Activated CD8-positive, alpha-beta T cell treated with anti-CD3 and anti-CD28 coated beads for 36 hours (primary cell): ENCODE measurements around the gene PITPNM1. TPM values are rescaled to one million over a fixed set of nuclear protein-coding genes. Genes with fewer than 3 reads are reported as not detected.

ENCODE experiments used
- ATAC-seq: fragments of 200-7000 bp; cut with Tn5 transposase; one replicate; pipeline ENCODE4 v1.10.0; 2021; ENCODE audit warnings: mild to moderate bottlenecking, moderate library complexity
- CTCF ChIA-PET: fragments of 350-600 bp; sonication (Branson Sonifier 250); formaldehyde crosslinking; loops from one replicate; lab custom pipeline; 2021; ENCODE audit warnings: antibody characterized with exemption; lab: Charles Lee
- POLR2A ChIA-PET: fragments of 350-600 bp; sonication (Branson Sonifier 250); formaldehyde crosslinking; loops from one replicate; lab custom pipeline; 2021; ENCODE audit warnings: antibody characterized with exemption; lab: Charles Lee
- DNase-seq: peaks from one replicate; pipeline ENCODE4 v3.0.0-alpha.2; 2020
- H3K27ac Mint-ChIP-seq: one replicate; pipeline ENCODE4 v1.8.0; 2021; ENCODE audit warnings: mild to moderate bottlenecking, mixed read lengths
- H3K27me3 Mint-ChIP-seq: one replicate; pipeline ENCODE4 v1.8.0; 2021; ENCODE audit warnings: mixed read lengths
- H3K36me3 Mint-ChIP-seq: one replicate; pipeline ENCODE4 v1.8.0; 2021; ENCODE audit warnings: low read depth, mixed read lengths
- H3K4me1 Mint-ChIP-seq: one replicate; pipeline ENCODE4 v1.8.0; 2021; ENCODE audit warnings: low read depth, mixed read lengths
- H3K4me3 Mint-ChIP-seq: one replicate; pipeline ENCODE4 v1.8.0; 2021; ENCODE audit warnings: mild to moderate bottlenecking, moderate library complexity, mixed read lengths
- H3K9me3 Mint-ChIP-seq: one replicate; pipeline ENCODE4 v1.8.0; 2021; ENCODE audit warnings: mixed read lengths
- CTCF ChIP-seq: fragments of 200-600 bp; IDR thresholded peaks from one replicate; pipeline ENCODE4 v1.8.0; 2022; ENCODE audit warnings: antibody characterized with exemption, mild to moderate bottlenecking
- intact Hi-C: fragments of 100-400 bp; cut with micrococcal nuclease; formaldehyde crosslinking; loops from one replicate; pipeline ENCODE4 v1.10.0; 2022
- total RNA-seq, 2 experiments: library from RNA; stranded (reverse); gene quantifications; one replicate each; pipeline ENCODE4 v1.2.3, GENCODE V29; 2021

PITPNM1 gene
- total RNA-seq, 2 experiments from 2014 or later = 87.8 to 88.1 TPM

GRCh38 chr11:67534070-67534679 lies 29.0 kb upstream of the PITPNM1 start:
- POLR2A ChIA-PET = no interaction called here
- Mint-ChIP-seq H3K4me3 (no peak overlapping the region), H3K4me1 (no peaks in the 10 kb centered on the region), H3K27me3 (no peaks in the 10 kb centered on the region), H3K9me3 (peaks cover 14% of the 10 kb centered on the region), H3K27ac (no peak overlapping the region), H3K36me3 (peaks cover 4% of the 10 kb centered on the region)
- CTCF ChIA-PET = interaction anchor here (0.7 kb wide), 1 partner anchor 152 kb away, joined by 3 read pairs; no protein-coding TSS in a partner anchor
- ATAC-seq (no peak), DNase-seq (no peak)
- intact Hi-C loops = no loop called here
- TF ChIP-seq CTCF = no peak

- H3K36me3 Mint-ChIP-seq = peaks cover 4% of the 10 kb centered on the region
- ChIA-PET POLR2A (interaction anchor here (0.7 kb wide), 1 partner anchor 15 kb away, joined by 3 read pairs; no protein-coding TSS in a partner anchor), CTCF (no interaction called here)
- H3K27ac Mint-ChIP-seq = no peak overlapping the region
- H3K4me3 Mint-ChIP-seq = no peak overlapping the region
- TF ChIP-seq CTCF = no peak
- peaks cover 14% of the 10 kb centered on the region for H3K9me3 Mint-ChIP-seq
- ATAC-seq (no peak), DNase-seq (no peak)
- no peaks in the 10 kb centered on the region for H3K4me1 Mint-ChIP-seq
- intact Hi-C loops = no loop called here
- H3K27me3 Mint-ChIP-seq = peaks cover 3% of the 10 kb centered on the region
Measured at GRCh38 chr11:67532889-67533288, 27.7 kb upstream of the PITPNM1 start.

- Mint-ChIP-seq H3K4me1 (no peaks in the 10 kb centered on the region), H3K36me3 (peaks cover 4% of the 10 kb centered on the region), H3K4me3 (no peak overlapping the region), H3K9me3 (peaks cover 12% of the 10 kb centered on the region), H3K27me3 (peaks cover 7% of the 10 kb centered on the region), H3K27ac (no peak overlapping the region)
- intact Hi-C loops = no loop called here
- CTCF ChIA-PET = no interaction called here
- POLR2A ChIA-PET = no interaction called here
- no peak for ATAC-seq
- DNase-seq = no peak
- no peak for TF ChIP-seq CTCF
Measured at GRCh38 chr11:67530282-67530592, 25.1 kb upstream of the PITPNM1 start.

- DNase-seq = no peak
- ChIA-PET CTCF (no interaction called here), POLR2A (no interaction called here)
- TF ChIP-seq CTCF = no peak
- H3K27ac Mint-ChIP-seq = no peak overlapping the region
- intact Hi-C loops = no loop called here
- no peak for ATAC-seq
- no peaks in the 10 kb centered on the region for H3K4me1 Mint-ChIP-seq
- peaks cover 7% of the 10 kb centered on the region for H3K27me3 Mint-ChIP-seq
- no peaks in the 10 kb centered on the region for H3K36me3 Mint-ChIP-seq
- peaks cover 5% of the 10 kb centered on the region for H3K9me3 Mint-ChIP-seq
- H3K4me3 Mint-ChIP-seq = no peak overlapping the region
Measured at GRCh38 chr11:67528376-67528775, 23.2 kb upstream of the PITPNM1 start.

GRCh38 chr11:67525275-67525976 lies 20.3 kb upstream of the PITPNM1 start:
- no peak for TF ChIP-seq CTCF
- Mint-ChIP-seq H3K36me3 (no peaks in the 10 kb centered on the region), H3K4me3 (no peak overlapping the region), H3K4me1 (no peaks in the 10 kb centered on the region), H3K27me3 (peaks cover 7% of the 10 kb centered on the region), H3K27ac (no peak overlapping the region), H3K9me3 (no peaks in the 10 kb centered on the region)
- intact Hi-C loops = no loop called here
- DNase-seq = no peak
- POLR2A ChIA-PET = no interaction called here
- no peak for ATAC-seq
- CTCF ChIA-PET = no interaction called here
